HG02588 (cell line): ENCODE results near the gene HCK.

Experiments used
- ATAC-seq: cut with Tn5 transposase; IDR thresholded peaks from one replicate; pipeline ENCODE4 v1.9.1; 2021; ENCODE audit warnings: mild to moderate bottlenecking, moderate library complexity; ENCODE audit not compliant: unreplicated experiment

Gene HCK

DNA sequence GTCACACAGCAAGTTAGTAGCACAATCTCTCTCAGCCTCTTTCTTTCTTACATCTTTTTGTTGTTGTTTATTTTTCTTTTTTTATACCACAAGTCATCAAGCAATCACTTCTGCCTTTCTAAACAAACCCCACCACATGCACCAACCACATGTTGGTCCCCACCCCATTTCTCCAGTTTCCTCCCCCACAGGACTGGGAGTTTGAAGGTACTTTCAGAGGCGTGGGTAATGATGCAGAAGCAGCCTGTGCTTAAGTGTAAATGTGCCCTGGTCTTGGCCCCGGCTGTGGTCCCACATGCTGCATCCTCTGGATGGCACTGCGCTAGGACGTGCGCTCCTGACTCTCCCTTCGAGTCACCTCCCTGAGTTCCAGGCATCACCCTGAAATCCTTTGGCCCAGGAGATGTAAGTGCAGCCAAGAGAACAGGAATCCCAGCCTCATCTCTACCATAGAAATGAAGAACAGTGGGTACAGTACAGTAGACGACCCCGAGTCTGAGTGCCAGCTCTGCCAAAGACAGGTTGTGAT, 5.7 kb downstream of the HCK start:
- no peak for ATAC-seq

GRCh38 chr20:32059189-32059588, 7.1 kb downstream of the HCK start:
- no peak for ATAC-seq

GRCh38 chr20:32062776-32063170, 10.7 kb downstream of the HCK start:
- no peak for ATAC-seq

DNA sequence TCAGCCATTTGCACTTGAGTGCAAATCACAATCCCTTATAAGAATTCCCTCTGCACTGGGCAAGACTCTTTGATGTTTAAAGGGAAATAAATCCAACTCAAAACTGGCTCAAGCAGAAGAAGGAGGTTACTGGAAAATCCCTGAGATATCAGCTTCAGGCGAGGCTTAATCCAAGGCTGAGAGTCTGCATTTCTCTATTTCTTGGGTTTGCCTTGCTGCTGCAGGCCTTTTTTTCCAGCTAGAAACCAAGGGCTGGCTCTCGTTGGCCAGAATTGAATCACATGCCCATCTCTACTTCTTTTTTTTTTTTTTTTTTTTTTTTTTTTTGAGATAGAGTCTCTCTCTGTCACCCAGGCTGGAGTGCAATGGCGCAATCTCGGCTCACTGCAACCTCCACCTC, 11.7 kb downstream of the HCK start:
- ATAC-seq = no peak

- no peak for ATAC-seq
Measured at GRCh38 chr20:32064667-32065066, 12.6 kb downstream of the HCK start.

DNA sequence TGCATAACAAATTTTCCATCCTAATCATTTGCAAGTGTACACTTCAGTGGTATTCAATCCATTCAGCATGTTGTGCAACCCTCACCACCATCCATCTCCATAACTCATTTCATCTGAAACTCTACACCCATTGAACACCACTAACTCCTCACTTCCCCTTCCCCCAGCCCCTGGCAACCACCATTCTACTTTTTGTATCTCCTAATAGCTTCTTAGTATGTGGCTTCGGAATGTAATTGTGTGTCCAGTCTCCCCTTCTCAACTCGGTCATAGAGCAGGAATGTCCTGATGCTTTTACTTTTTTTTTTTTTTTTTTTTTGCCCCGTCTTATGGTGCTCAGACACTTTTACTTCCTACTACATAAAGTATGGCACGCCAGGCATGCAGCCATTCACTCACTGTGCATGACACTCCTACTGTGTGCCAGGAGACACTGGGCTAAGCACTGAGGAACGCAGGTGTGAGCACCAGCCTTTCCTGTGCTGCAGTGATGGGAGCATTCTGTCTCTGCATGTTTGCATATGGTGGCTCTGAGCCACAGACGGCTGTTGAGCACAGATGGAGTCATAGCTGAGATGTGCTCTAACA, 15.3 kb downstream of the HCK start:
- ATAC-seq = no peak

GRCh38 chr20:32068174-32068573, 16.1 kb downstream of the HCK start:
- ATAC-seq = no peak

DNA sequence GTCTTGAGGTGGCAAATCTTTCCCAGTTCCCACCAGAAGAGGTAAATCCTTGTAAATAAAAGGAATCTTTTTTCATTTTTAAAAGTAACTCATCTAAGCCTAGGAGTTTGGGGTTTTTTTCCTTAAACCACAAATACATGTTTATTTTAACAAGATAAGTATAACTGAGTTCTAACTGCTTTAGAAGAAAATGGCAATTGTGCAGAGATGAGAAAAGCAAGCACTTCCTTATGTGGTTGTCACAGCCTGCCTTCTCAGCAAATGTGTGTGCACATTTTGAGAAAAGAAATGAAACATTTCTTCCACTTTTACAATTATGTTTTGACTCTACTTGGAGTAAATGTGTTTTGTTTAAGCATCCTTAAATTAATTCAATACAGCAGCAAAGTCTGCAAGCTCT, 17.7 kb downstream of the HCK start:
- ATAC-seq = no peak

DNA sequence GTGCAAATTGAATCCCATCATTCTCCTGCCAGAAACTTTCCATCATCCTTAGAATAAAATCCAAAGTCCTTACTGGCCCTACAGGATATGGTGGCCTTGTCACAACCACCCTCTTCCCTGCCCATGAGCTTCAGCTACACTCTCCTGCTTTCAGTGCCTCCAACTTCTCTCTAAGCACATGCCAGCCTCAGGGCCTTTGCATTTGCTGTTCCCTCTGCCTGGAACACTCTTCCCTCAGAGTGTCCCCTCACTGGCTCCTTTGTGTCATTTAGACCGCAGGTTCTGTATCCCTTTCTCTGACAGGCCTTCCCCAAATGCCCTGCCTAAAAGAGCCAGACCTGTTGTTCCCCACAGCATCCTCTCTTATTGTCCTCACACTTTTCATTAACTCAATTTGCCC, 18.2 kb downstream of the HCK start:
- no peak for ATAC-seq

- no peak for ATAC-seq
Measured at GRCh38 chr20:32070690-32071213, 18.7 kb downstream of the HCK start.

- ATAC-seq = no peak
Measured at GRCh38 chr20:32071395-32072167, 19.5 kb downstream of the HCK start.

- no peak for ATAC-seq
Measured at GRCh38 chr20:32072168-32072750, 20.2 kb downstream of the HCK start.

DNA sequence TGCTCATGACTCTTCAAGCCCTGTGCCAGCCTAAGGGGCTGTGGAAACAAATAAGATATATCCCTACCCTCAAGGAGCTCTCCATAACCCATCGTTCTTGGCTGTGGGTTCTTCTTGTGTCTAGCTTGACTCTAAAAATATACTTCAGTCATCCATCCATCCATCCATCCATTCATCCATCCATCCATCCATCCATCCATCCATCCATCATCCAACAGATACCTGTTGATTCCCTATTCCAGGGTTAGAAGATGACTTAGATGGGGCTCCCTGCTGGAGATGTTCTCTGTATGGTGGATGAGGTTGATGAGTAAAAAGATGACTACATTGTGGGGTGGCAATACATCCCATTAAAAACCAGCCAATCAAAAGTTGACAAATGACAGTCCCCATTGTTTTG, 23.5 kb downstream of the HCK start:
- ATAC-seq = no peak

- no peak for ATAC-seq
Measured at GRCh38 chr20:32077190-32077589, 25.1 kb downstream of the HCK start.

DNA sequence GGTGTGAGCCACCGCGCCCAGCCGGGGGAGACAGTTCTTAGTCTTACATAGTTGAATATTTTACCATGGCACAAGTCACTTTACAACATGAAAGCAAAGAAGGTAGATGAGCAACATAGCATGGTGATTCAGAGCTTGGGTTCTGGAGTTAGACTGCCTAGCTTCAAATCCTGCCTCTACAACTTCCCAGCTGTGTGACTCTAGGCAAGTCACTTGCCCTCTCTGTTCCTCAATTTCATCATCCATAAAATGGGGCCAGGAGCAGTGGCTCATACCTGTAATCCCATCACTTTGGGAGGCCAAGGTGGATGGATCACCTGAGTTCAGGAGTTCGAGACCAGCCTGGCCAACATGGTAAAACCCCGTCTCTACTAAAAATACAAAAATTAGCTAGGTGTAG, 26.3 kb downstream of the HCK start:
- no peak for ATAC-seq

DNA sequence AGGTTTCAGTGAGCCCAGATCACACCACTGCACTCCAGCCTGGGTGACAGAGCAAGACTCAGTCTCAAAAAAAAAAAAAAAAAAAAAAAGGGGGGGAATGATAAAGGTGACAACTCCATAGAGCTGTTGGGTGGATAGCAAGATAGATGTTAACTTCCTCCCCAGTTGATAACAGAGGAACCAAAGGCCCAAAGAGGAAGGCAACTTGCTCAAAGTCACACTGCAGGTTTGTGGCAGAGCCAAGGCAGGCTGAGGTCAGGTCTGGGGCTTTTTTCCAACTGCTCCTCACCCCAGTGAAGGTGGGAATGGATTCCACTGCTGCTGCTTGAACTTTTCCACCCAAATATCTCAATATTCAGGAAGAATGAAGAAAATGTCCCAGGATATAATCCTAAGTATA, 26.7 kb downstream of the HCK start:
- no peak for ATAC-seq

DNA sequence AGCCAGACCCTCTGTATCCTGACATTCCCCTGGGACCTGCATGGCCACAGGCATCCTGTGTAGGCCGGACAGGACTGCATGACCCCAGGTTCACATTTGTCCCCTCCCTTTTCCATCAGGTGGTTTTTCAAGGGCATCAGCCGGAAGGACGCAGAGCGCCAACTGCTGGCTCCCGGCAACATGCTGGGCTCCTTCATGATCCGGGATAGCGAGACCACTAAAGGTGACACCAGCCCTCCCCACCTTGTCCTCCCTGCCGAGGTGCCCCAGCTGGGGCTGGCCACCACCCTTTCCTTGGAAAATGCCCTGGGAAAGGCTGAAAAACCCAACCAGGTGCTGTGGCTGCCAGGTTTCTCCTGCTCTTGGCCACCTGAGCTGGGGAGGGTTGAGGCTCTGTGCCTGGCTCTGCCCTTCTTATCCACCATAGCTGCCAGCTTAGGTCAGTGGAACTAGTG, 27.6 kb downstream of the HCK start:
- ATAC-seq = no peak

DNA sequence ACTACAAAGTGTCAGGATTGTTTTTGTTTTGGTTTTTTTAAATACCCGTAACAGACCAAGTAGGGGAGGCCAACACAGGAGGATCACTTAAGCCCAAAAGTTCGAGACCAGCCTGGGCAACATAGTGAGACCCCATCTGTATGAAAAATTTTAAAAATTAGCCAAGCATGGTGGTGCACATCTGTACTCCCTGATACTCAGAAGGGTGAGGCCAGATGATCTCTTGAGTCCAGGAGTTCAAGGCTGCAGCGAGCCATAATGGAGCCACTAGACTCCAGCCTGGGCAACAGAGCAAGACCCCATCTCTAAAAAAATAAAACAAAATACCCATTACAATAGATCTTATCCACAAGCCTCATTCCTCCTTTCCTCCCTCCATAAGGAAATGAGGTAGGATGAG, 28.7 kb downstream of the HCK start:
- no peak for ATAC-seq

DNA sequence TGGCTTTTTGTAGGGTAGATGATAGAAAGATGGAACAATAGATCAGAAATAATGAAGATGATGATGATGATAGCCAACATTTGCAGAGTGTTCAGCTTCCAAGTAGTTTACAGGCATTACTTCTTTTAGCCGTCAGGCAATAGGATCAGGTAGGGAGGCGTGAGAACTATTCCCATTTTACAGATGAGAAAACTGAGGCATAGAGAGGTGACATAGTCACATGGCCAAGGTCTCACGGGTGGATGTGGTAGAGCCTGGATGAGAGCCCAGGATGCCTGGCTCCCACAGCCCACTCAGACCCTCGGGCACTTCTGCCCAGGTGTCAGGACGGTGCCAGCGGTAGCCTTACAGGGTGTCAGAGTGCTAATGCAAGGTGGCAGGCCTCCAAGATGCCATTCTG, 31.4 kb downstream of the HCK start:
- no peak for ATAC-seq

DNA sequence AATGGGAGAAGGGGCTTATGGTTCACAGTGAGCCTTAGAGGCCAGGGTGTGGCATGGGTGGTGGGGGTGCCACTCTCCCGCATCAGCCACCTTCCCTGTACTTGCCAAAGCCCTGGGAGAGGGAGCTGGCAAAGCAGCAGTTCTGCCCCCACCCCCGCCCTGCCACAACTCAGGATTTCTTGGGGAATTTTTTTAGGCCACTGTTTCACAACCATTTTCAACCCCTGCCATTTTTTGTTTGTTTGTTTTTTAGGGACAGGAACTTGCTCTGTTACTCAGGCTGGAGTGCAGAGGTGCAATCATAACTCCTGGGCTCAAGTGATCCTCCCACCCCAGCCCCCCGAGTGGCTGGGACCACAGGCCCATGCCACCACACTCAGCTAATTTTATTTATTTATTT, 35.0 kb downstream of the HCK start:
- no peak for ATAC-seq

GRCh38 chr20:32088759-32089158, 36.7 kb downstream of the HCK start:
- no peak for ATAC-seq
